Measurements from ENCODE around the gene GNAI2.

GNAI2 gene

DNA sequence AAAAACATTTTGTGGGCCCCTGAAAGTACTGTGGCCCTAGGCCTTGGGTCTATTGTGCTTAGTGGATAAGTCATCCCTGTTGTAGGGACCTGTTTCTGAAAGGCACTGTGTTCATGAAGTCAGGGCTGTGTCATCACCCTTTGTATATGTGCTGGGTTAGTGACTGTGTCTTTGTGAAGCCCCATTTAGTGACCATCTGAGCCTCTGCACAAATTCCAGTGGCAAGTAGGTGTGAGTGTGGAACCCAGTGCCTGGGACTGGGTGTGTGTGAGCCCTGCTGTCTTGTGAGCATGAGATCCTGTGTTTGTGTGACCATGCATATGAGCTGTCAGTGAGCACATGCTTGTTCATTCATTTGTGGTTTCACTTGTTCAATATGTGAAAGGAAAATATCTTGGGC lies 68.6 kb downstream of the GNAI2 start:
- TF ChIP-seq PAX5 (IDR thresholded peaks at IDR 0.05; ENCODE audit: insufficient read depth, low read length, severe bottlenecking), result no peak
- TF ChIP-seq SPI1 (IDR thresholded peaks at IDR 0.05; ENCODE audit: low read depth, low read length), result no peak
- TF ChIP-seq TAF1 (IDR thresholded peaks at IDR 0.05; ENCODE audit: low read depth, low read length), result no peak
- TF ChIP-seq POU2F2 (IDR thresholded peaks at IDR 0.05; ENCODE audit: low read depth, low read length), result no peak
- no peak for TF ChIP-seq POLR2A (IDR thresholded peaks at IDR 0.05; ENCODE audit: low read depth, low read length)
- TF ChIP-seq POLR2AphosphoS5 (IDR thresholded peaks at IDR 0.05; ENCODE audit: low read depth, low read length), result no peak
- FAIRE-seq (peak; percentile 28), DNase-seq (ENCODE audit: insufficient read length, low spot score) (no peak)

Data from GM12891 (cell line).